Myocyte (in vitro differentiated cells): ENCODE results near the gene NDUFB5. TPM values are rescaled to one million over a fixed set of nuclear protein-coding genes. Genes with fewer than 3 reads are reported as not detected.
A peak's percentile ranks its signal among the peaks of the same experiment; 100 is the strongest.
"Not testable (repeated sequence)": the region's sequence is repeated elsewhere in the genome, so short reads cannot be mapped to it uniquely, and the experiment has no call there.

Experiments
- DNase-seq: peaks from one replicate; pipeline ENCODE4 v3.0.0-alpha.2; 2012; ENCODE audit warnings: low read depth
- total RNA-seq: library from RNA; depleted of rRNA; stranded (reverse); fragments of >200 nt; gene quantifications from 2 replicates; pipeline ENCODE4 v1.2.3, GENCODE V29; 2014

Gene NDUFB5
- total RNA-seq, 1 donor from 2014 or later: 192 TPM

DNA sequence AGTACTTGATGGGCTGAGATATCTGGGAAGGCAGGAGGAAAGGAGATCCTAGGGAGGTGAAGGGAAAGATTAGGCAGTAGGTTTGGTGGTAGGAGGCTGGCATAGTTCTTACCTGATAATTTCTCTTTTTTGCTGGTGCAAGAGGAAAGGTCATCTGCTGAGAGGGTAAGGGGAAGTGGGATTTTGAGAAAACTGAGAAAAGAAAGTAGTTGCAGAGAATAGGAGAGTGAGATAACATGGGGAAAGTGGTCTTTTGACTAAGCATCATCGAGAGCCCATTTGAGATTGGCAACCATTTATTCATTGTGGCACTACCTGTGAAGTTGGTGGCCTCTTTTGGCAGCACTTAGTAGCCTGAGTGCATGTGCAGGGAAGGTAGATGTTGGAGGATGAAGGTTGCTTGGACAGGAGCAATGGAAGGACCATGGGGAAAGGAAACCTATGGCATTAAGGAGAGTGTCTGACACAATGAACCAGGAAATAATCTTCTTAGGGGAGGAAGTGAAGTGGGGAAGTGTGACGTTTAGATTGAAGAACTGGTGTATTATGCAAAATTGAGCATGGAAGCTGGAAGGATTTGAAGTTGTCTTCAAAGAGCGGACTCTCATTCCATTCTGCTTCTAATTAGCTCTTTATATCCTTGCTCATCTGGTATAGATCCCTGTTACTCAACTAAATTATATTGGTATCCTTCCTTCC, 26.3 kb downstream of the NDUFB5 start:
- DNase-seq: no peak

DNA sequence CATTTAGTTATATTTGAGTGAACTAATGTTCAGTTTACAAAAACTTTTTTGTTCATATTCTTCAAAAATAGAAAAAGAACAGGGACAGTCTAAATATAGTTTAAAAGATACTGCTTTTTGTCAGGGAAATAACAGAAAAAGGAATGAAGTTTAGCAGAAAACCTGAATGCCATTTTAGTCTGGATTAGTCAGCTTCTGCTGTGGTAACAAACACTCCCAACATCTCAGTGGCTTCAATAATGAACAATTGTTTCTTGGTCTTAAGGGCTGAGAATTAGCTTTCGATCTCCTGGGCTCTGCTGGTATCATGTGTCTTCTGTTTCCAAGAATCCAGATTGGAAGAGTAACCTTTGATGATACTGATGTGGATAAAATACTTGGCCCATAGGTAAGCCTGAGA, 35.9 kb downstream of the NDUFB5 start:
- DNase-seq: no peak

DNA sequence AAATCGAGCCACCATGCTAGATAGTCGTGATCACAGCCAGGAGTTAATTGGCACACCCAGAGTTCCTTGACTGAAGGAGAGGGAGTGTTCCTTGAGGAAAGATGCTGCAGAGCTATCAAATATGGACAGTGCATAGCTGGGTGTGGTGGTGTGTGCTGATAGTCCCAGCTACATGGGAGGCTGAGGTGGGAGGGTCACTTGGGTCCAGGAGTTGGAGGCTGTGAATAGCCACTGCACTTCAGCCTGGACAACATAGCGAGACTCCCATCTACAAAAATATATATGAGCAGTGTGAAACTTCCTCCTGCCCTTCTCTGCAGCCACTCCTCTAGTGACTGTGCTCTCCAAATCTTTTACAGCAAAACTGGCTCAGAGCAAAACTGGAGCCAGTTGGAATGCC, 38.3 kb downstream of the NDUFB5 start:
- no peak for DNase-seq

DNA sequence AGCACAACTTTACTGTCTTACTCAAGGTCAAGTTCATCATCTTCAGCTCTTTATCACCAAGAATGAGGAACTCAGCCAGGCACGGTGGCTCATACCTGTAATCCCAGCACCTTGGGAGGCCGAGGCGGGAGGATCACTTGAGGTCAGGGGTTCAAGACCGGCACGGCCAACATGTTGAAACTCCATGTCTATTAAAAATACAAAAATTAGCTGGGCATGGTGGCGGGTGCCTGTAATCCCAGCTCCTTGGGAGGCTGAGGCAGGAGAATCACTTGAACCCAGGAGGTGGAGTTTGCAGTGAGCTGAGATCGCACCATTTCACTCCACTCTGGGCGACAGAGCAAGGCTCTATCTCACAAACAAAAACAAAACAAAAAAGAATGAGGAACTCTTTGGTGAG, 39.2 kb downstream of the NDUFB5 start:
- DNase-seq: not testable (repeated sequence)

DNA sequence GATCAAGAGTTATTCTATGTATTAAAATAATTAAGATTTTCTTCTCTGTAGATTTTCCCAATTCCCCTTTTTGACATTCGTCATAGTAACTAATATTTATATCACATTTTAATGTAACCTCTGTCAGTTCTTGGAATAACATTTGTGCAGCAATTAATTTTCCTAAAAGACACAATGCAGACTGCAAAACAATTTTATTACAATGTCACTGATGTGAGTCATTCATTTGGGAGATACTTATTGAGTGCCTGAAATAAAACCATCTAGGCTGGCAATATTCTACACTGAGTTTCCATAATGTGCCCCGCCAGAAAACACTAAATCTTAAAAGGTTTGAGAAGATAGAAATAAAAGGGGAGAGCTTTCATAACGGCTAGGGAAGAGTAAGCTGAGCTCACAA, 41.6 kb downstream of the NDUFB5 start:
- DNase-seq: no peak

DNA sequence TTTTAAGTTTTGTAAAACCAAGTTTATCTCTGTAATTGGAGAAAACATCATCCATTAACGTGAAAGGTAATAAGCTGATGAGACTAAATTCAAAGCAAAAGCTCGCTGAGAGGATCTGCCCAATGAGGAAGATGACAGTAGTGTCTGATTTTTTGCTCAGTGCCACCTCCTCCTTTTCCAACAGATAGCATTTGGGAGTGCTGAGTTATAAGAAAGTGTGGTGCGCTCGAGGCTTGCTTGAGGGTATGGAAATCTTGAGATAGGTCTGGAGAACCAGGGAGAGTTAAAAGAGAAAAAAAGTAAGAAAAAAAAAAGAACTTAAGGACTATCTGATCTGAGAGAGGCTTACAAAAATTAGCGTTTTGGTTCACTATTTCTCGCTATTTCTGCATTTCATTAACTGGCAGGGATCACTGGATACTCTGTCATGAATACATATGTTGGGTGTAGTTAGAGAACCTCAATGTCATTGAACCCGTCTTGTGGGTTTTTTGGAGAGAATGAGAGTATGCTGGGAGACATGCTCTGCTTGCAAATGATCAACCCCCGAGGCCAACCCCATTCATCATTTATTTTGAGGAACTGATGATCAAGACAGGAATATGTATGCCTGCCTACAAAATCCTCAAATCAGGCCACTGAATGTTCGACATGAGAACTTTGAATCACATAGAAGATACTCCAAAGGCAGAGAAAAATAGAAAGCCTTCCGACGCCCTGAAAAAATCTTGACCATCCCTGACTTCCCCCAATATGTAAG, 47.3 kb downstream of the NDUFB5 start:
- DNase-seq: no peak

DNA sequence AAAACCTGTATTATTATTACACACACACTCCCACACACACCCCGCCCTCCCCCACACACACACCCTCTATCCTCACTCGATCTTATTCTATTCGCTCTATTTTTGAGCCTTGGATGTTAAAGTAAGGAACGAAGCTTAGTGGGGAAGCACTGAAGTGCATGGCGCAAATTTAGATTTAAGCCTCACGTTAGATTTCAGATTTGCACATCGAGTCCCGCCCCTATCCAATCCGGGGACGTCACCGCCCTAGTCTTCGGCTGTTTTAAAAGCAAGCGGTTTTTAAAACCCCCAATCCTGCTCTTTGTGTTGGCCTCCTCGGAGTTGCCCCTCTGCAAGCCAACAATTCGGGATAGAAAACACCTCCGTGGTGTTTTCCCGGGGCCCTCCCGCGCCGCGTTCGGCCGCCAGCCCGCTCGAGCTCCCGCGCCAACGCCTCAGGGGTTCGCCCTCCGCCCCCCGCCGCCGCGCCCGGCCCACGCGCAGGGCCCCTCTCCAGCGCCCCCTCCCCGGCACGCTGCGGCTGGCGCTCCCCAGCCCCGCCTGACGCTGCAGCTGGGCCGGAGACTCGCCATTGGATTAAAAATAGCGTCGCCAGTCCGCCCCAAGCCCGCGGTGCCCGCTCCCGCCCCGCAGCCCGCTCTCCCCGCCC, 48.0 kb downstream of the NDUFB5 start, which contains the start of gene USP13:
USP13 (plus strand) TSS at position 594 of the 649 bp plus-strand sequence. CDS start 186 bp downstream, outside the sequence.
- peak; percentile 86 for DNase-seq

DNA sequence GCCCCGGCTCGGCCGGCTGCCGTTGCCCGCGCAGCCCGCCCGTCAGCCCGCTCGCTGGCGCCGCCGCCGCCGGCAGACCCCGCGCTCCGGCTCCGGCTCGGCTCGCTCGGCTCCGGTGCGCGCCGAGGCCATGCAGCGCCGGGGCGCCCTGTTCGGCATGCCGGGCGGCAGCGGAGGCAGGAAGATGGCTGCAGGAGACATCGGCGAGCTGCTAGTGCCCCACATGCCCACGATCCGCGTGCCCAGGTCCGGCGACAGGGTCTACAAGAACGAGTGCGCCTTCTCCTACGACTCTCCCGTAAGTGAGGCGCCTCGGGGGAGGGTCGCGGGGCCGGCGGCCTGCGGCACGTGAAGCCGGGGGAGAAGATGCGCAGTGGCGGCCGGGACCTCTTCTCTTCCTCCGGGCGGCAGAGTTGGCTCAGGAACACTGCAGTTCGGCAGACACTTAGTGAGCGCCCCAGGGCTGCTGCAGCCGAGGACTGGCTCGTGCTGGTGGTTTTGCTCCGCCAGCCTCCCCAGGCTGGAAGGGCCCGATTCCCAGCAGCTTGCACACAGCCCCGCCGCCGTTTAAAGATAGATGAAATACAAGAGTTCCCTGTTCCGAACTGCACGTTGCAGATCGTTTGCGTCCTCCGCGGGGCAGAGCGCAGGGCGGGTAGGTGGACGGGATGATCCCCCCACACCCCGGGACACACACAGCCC, 48.7 kb downstream of the NDUFB5 start:
- peak; percentile 85 for DNase-seq

DNA sequence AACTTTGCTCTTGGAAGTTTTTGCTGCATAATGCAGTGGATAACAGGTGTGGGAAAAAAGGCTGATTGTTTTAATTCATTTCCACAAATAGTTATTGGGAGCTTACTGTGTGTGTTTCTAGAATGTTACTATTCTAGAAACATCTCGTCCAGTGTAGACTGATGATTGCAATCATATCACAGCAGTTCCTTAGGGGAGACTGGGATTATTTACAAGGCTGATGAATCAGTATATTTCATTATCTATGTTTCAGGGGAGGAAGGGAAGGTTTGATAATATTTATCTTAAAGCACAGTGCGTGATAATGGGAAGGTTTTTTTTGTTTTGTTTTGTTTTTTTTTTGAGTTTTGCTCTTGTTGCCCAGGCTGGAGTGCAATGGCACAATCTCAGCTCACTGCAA, 50.6 kb downstream of the NDUFB5 start:
- DNase-seq: no peak

DNA sequence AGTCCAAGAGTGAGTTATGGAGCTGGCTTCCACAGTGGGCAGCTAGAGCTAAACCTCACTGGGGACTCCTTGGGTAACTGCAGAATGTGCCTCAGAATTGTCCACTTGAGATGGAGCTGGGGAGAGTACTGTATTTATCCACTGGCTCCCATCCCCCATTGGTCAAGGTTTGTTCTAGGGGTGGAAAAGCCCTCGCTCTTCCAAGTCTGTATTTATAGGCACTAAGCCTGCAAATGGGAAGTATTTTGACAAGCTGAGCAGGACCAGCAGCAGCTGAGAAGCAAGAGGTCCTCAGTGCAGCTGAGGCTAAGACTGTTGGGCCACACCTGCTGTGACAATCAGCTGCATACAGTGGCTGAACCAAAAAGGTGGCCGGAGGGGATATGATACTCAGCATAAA, 54.0 kb downstream of the NDUFB5 start:
- peak; percentile 80 for DNase-seq

DNA sequence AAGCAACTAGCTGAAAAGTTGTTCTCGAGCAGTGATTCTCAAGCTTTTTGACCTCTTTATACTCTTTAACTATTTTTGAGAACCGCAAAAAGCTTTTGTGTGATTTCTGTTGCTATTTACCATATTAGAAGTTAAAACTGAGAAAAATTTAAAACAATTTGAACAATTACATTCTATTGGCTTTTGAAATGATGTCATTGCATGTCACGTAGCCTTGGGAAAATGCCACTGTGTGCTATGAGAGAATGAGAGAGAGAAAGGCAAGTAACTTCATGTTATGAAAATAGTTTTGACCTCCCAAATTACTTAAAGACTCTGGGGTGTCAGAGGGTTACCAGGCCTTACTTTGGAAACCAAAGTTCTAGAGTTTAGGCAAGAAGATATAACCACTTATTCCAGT, 56.3 kb downstream of the NDUFB5 start:
- no peak for DNase-seq

DNA sequence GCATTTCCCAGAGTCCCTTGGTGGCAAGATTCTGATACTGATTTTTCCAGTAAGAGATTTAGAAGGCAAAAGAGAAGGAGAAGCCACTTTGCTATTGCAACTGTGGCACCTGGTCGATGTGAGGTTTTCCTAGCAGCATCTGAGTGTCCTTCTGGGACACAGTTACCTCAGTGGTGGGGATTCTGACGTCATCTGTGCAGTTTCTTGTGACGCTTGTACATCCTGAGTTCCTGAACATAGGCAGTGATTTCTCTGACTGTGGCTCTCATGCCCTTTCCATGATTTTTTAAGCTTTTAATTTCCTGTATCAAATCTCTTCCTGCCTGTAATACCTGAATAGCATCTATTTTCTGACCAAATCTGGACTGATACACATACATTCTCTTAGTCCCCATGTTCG, 57.2 kb downstream of the NDUFB5 start:
- DNase-seq: no peak

DNA sequence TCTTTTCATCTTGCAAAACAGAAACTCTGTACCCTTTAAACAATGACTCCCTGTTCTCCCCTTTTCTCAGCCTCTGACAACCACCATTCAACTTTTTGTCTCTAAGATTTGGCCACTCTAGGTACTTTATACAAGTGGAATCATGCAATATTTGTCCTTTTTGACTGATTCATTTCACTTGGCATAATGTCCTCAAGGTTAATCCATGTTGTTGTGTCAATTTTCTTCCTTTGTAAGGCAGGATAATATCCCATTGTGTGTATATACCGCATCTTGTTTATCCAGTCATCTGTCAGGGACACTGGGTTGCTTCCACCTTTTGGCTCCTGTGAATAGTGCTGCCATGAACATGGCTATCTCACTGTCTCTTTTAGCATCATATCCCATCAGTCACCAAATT, 58.5 kb downstream of the NDUFB5 start:
- DNase-seq: no peak

DNA sequence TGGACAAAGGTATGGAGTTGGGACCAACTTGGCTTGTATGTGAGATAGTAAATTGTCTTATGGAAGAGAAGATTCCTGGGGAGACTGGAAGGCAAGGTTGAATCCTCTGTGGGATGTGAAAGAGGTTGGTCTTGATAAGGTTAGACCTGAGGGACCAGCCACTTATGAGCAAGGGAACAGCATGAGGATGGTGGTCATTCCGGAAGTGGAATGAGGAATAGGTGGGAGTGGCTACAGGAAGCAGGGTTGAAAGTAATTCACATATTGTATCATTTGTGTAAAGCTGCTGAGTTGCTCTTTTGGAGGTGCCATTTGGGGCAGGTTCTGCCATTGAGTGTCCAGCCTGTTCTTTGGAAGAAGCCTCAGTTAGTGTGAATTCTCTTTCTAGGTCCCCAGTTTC, 61.4 kb downstream of the NDUFB5 start:
- DNase-seq: no peak

DNA sequence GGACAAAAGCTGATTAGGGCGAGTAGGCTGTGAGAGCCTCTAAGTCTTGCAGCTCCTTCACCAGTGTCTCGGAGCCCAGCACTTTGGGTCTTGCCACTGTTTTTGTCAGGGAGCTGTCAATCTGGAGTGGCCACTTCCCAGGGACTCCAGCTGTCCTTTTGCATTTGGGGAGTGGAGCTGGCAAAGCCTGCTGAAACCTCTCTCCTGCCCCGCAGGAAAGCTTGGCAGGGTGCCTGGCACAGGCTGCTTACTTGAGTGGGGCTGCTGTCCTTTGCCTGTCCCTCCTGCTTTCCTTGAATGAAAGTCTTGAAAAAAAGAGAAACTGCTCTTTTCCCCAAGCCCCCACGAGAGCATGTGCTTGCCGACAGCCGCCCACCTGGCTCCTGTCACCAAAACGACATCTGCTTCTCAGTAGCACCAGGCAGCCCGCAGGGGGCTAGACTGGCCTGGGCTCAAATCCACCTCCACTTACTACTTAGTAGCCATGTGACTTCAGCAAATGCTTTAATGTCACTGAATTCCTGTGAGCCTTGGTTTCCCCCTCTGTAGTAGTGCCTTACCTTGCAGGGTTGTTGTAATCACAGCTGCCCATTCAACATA, 61.9 kb downstream of the NDUFB5 start:
- peak; percentile 93 for DNase-seq

DNA sequence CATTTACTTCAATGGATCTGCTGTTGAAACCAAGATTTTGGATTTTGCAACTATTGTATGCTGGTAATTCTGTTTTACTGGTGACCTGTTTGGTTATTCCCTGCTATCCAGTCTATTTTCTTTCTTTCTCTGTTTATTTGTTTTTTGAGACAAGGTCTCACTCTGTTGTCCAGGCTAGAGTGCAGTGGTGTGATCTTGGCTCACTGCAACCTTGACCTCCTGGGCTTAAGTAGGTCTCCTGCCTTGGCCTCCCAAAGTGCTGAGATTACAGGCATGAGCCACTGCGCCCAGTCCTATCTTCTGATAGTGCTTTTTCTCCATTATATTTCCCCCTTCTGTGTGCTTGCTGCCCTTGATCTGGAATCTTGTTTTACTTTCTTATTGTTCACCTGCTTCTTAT, 63.8 kb downstream of the NDUFB5 start:
- no peak for DNase-seq

DNA sequence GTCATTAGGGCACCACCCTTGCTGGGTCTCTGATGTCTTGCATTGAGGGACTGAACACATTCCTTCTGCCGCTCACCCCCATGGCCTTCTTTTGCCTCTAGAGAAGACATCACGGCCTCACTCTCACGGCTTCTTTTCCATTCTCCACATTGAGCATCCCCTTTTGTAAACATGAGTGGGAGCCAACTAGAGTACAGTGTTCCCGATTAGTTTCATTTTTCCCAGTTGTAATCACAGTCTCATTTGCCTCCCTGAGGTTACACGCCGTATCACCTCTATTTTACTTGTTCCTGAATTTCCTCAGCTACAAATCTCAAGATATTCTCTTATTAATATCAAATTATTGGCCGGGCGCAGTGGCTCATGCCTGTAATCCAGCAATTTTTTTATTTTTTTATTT, 65.7 kb downstream of the NDUFB5 start:
- DNase-seq: no peak

DNA sequence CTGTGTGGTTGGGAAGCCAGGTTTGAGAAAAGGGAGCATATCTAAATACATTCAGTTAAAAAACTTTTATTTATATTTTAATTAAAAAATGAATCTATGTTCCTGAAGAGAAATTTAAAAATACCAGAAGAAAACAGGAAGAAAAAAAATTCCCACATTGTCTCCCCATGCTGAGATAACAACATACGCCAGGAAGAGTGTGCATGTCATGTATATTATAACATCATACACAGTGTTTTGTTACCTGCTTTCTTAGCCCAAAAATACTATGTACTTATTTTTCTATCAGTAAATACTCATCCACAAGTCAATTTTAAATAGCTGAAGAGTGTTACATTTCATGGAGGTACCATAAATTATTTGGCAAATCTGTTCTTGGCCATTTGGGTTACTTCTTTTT, 66.7 kb downstream of the NDUFB5 start:
- DNase-seq: no peak

DNA sequence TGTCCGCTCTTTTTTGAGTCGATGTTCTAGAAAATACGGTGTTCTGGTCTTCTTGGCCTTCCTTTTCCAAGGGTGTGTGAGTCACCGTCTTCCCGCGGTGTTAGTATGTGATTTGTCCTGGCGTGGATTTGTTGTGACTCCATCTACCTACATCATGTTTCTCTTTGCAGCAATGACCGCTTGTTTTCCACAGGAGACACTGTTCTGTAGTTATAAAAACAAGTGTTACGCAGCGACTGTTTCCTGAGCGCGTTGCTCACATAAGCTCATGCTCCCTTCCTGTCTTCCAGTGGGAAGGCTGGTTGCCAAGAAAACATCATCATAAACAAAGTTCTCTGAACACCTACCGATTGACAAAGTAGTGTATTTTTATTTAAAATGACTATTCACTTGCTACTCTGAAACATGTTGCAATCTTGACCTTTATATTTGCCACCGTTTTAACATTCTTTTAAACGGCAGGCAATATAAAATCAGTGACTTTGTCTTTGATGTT, 67.2 kb downstream of the NDUFB5 start:
- DNase-seq: no peak

DNA sequence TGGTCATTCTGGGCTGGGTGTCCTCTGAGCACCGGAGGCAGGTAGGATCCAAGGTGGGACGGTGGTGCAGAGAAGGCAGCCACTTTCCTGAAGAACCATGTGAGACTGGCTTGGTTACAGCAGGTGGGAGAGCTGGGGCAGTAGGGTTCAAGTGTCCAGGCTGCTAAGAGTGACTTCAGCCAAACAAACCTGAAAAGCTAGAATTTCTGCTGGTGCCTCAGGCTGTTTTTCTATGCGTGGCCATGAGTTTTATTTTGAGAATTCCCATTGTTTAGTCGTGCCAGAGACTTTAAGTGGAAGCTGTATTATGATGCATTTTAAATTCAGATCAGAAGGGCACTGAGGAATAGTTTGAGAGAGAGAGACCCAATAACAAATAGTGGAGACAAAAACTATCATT, 68.3 kb downstream of the NDUFB5 start:
- DNase-seq: no peak

DNA sequence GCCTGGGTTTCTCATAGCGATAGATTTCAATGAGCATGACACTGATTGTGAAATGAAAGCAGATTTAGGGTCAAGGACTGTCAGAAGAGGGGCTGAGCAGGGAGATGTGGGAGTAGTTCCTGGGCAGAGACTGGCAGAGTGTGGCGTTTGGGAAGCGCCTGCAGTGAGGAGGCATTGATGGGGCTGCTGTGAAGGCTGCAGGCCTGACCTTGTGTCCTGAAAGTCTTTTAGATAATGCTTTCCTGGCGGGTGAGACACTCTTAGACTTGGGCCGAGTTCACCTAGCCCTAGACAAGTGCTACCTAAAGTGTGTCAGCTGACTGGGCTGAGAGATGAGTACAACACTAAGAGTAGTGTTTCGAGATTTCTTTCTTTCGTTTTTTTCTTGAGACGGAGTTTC, 68.9 kb downstream of the NDUFB5 start:
- no peak for DNase-seq
